Adipocyte (in vitro differentiated cells): ENCODE measurements around the gene ZNF654.

Source experiments
- DNase-seq: peaks from one replicate; pipeline ENCODE4 v3.0.0-alpha.2; 2015; ENCODE audit warnings: low read depth
- H3K27me3 ChIP-seq: replicated peaks from 2 replicates; pipeline ENCODE4 v1.7.0; 2013; ENCODE audit warnings: mild to moderate bottlenecking, low read length, moderate library complexity; ENCODE audit not compliant: control insufficient read depth, insufficient read depth
- H3K36me3 ChIP-seq: 2 replicates; pipeline ENCODE4 v1.7.0; 2013; ENCODE audit warnings: low read length, mild to moderate bottlenecking, moderate library complexity; ENCODE audit not compliant: control insufficient read depth, insufficient read depth, severe bottlenecking
- H3K4me1 ChIP-seq: 2 replicates; pipeline ENCODE4 v1.7.0; 2013; ENCODE audit warnings: mild to moderate bottlenecking, low read length, moderate library complexity; ENCODE audit not compliant: control insufficient read depth, insufficient read depth
- H3K4me3 ChIP-seq: 2 replicates; pipeline ENCODE4 v1.7.0; 2013; ENCODE audit warnings: mild to moderate bottlenecking, low read length, moderate library complexity
- H3K9ac ChIP-seq: 2 replicates; pipeline ENCODE4 v1.7.0; 2013; ENCODE audit warnings: mild to moderate bottlenecking, low read length, moderate library complexity
- H3K9me3 ChIP-seq: 2 replicates; pipeline ENCODE4 v1.7.0; 2013; ENCODE audit warnings: mild to moderate bottlenecking, low read length, moderate library complexity; ENCODE audit not compliant: control insufficient read depth

The ZNF654 gene

GRCh38 chr3:88033808-88034207, 25.2 kb upstream of the ZNF654 start:
- H3K27me3 ChIP-seq = no peaks in the 10 kb centered on the region
- peaks cover 46% of the 10 kb centered on the region for H3K4me1 ChIP-seq
- no peaks in the 10 kb centered on the region for H3K36me3 ChIP-seq
- peak overlapping the region; percentile 2 for H3K4me3 ChIP-seq
- no peaks in the 10 kb centered on the region for H3K9me3 ChIP-seq
- H3K9ac ChIP-seq = no peak overlapping the region
- no peak for DNase-seq

- Histone ChIP-seq H3K4me1 (peaks cover 54% of the 10 kb centered on the region), H3K36me3 (no peaks in the 10 kb centered on the region), H3K4me3 (no peak overlapping the region), H3K27me3 (no peaks in the 10 kb centered on the region), H3K9ac (no peak overlapping the region), H3K9me3 (no peaks in the 10 kb centered on the region)
- DNase-seq = no peak
Observed at GRCh38 chr3:88034491-88035275, 24.4 kb upstream of the ZNF654 start.

GRCh38 chr3:88036221-88036620, 22.8 kb upstream of the ZNF654 start:
- no peaks in the 10 kb centered on the region for H3K36me3 ChIP-seq
- no peak overlapping the region for H3K9ac ChIP-seq
- peaks cover 51% of the 10 kb centered on the region for H3K4me1 ChIP-seq
- no peak for DNase-seq
- H3K27me3 ChIP-seq = no peaks in the 10 kb centered on the region
- no peak overlapping the region for H3K4me3 ChIP-seq
- no peaks in the 10 kb centered on the region for H3K9me3 ChIP-seq

- Histone ChIP-seq H3K9ac (peak overlapping the region; percentile 38), H3K27me3 (no peaks in the 10 kb centered on the region), H3K4me3 (peak overlapping the region; percentile 44), H3K4me1 (peaks cover 32% of the 10 kb centered on the region), H3K36me3 (no peaks in the 10 kb centered on the region), H3K9me3 (no peaks in the 10 kb centered on the region)
- peak; percentile 10 for DNase-seq
Observed at GRCh38 chr3:88038566-88038965, 20.5 kb upstream of the ZNF654 start.

- Histone ChIP-seq H3K4me3 (no peak overlapping the region), H3K36me3 (no peaks in the 10 kb centered on the region), H3K9me3 (no peaks in the 10 kb centered on the region), H3K9ac (no peak overlapping the region), H3K4me1 (peaks cover 22% of the 10 kb centered on the region), H3K27me3 (no peaks in the 10 kb centered on the region)
- no peak for DNase-seq
Observed at GRCh38 chr3:88040529-88040928, 18.5 kb upstream of the ZNF654 start.

- H3K36me3 ChIP-seq = no peaks in the 10 kb centered on the region
- H3K4me3 ChIP-seq = no peak overlapping the region
- no peaks in the 10 kb centered on the region for H3K27me3 ChIP-seq
- peaks cover 27% of the 10 kb centered on the region for H3K4me1 ChIP-seq
- H3K9me3 ChIP-seq = no peaks in the 10 kb centered on the region
- DNase-seq = no peak
- no peak overlapping the region for H3K9ac ChIP-seq
Observed at GRCh38 chr3:88041005-88041404, 18.1 kb upstream of the ZNF654 start.

- Histone ChIP-seq H3K9ac (no peak overlapping the region), H3K9me3 (no peaks in the 10 kb centered on the region), H3K4me1 (peaks cover 10% of the 10 kb centered on the region), H3K4me3 (no peak overlapping the region), H3K27me3 (no peaks in the 10 kb centered on the region), H3K36me3 (no peaks in the 10 kb centered on the region)
- no peak for DNase-seq
Observed at GRCh38 chr3:88044411-88044810, 14.6 kb upstream of the ZNF654 start.

GRCh38 chr3:88046766-88047165, 12.3 kb upstream of the ZNF654 start:
- Histone ChIP-seq H3K27me3 (no peaks in the 10 kb centered on the region), H3K9me3 (no peaks in the 10 kb centered on the region), H3K9ac (no peak overlapping the region), H3K36me3 (no peaks in the 10 kb centered on the region), H3K4me3 (no peak overlapping the region), H3K4me1 (peaks cover 13% of the 10 kb centered on the region)
- no peak for DNase-seq

GRCh38 chr3:88057630-88058305, 1.3 kb upstream of the ZNF654 start:
- DNase-seq = peak; percentile 66

GRCh38 chr3:88058306-88058580, 812 bp upstream of the ZNF654 start:
- peaks cover 27% of the 10 kb centered on the region for H3K36me3 ChIP-seq
- H3K4me3 ChIP-seq = peak overlapping the region; percentile 99
- H3K27me3 ChIP-seq = no peaks in the 10 kb centered on the region
- no peaks in the 10 kb centered on the region for H3K9me3 ChIP-seq
- H3K9ac ChIP-seq = peak overlapping the region; percentile 98
- H3K4me1 ChIP-seq = peaks cover 60% of the 10 kb centered on the region
- no peak for DNase-seq

More at GRCh38 chr3:88057630-88058305, 1.3 kb upstream of the ZNF654 start:
- no peaks in the 10 kb centered on the region for H3K27me3 ChIP-seq
- H3K9me3 ChIP-seq = no peaks in the 10 kb centered on the region
- peaks cover 60% of the 10 kb centered on the region for H3K4me1 ChIP-seq
- peak overlapping the region; percentile 98 for H3K9ac ChIP-seq
- peak overlapping the region; percentile 99 for H3K4me3 ChIP-seq
- peaks cover 27% of the 10 kb centered on the region for H3K36me3 ChIP-seq

- Histone ChIP-seq H3K9ac (peak overlapping the region; percentile 98), H3K9me3 (no peaks in the 10 kb centered on the region), H3K4me3 (peak overlapping the region; percentile 99), H3K36me3 (peaks cover 27% of the 10 kb centered on the region), H3K4me1 (peaks cover 58% of the 10 kb centered on the region), H3K27me3 (no peaks in the 10 kb centered on the region)
- peak; percentile 55 for DNase-seq
Observed at GRCh38 chr3:88059380-88060170, 520 bp downstream of the ZNF654 start.
